ENCODE results near the gene CHI3L2.

The CHI3L2 gene

DNA sequence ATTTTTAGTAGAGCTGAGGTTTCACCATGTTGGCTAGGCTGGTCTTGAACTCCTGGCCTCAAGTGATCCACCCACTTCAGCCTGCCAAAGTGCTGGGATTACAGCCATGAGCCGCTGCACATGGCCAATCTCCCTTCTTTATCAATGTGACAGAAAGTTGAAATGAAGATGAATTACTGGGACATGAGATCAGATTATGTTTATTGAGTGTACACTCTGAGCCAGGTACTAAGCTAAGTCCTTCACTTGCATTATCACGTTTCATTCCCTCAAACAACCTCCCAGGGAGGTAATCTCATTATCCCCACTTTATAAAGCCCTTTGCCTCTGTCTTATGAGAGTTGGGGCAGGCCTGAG lies 6.3 kb upstream of the CHI3L2 start:
- no peak for DNase-seq (ENCODE audit: low spot score)

- no peak for DNase-seq (ENCODE audit: low spot score)
Measured at GRCh38 chr1:111221633-111222291, 5.8 kb upstream of the CHI3L2 start.

- DNase-seq (ENCODE audit: low spot score), result peak; percentile 42
Measured at GRCh38 chr1:111222308-111223125, 5.0 kb upstream of the CHI3L2 start.

GRCh38 chr1:111223126-111223685 lies 4.3 kb upstream of the CHI3L2 start:
- no peak for DNase-seq (ENCODE audit: low spot score)

DNA sequence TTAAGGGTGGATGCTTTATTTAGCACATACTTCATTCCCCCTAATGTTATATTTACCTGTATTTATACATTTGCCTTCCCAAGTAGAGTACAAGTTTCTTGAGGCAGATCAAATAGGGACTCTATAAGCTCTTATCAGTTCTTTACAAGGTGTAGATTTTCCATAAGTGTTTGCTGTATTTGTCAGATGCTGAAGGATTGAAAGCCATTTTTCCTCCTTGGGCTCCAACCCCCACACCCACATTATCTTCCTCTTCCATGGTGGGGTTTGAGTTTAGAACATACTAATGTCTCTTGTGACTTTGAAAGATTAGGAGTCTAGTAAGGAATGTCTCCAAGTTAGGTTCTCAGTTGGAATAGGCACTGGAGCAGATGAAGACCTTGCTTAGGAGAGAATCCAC lies 2.4 kb upstream of the CHI3L2 start:
- no peak for DNase-seq (ENCODE audit: low spot score)

DNA sequence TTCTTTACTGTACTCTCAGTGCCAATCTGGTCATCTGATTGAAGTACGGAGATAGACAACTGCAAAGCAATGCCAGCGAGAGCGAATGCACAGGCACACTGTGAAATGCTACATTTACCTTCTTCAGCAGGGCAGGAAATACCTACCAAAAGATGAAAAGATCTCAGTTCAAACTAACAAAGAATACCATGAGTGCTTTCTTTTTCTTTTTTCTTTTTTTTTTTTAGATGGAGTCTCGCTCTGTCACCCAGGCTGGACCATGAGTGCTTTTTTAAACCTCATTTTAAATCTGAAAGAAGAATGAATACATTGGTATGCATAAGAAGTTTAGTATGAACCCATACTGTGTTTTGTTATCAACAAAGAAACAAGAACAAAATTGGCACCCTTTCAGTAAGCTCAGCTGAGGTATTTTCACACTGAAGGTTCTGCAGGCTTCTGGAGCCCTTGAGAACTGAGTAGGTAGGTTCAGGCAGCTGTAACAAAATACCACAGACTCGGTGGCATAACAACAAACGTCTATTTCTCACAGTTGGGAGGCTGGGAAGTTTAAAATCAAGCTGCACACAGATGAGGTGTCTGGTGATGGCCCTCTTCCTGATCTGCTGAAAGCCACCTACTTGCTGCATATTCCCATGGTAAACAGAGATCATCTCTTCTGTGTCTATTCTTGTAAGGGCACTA lies 1.7 kb upstream of the CHI3L2 start:
- no peak for DNase-seq (ENCODE audit: low spot score)

- no peak for DNase-seq (ENCODE audit: low spot score)
Measured at GRCh38 chr1:111227851-111228747, 586 bp downstream of the CHI3L2 start.

DNA sequence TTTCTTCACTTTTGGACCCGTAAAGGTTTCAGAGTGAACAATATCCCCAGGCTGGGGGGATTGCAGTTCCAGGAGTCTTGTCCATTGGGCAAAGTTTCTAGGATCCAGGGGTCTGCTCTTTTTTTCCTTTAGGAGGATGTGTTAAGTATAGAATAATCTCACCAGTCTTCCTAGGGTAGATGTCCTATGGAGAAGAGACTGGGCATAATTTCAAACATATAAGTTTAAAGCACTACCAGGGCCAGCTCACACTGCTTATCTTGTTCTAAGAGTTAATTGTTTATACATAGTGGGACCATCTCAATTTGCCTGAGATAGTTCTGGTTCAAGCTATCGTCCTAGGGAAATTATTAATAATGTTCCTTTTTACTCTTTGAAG lies 1.2 kb downstream of the CHI3L2 start:
- no peak for DNase-seq (ENCODE audit: low spot score)

DNA sequence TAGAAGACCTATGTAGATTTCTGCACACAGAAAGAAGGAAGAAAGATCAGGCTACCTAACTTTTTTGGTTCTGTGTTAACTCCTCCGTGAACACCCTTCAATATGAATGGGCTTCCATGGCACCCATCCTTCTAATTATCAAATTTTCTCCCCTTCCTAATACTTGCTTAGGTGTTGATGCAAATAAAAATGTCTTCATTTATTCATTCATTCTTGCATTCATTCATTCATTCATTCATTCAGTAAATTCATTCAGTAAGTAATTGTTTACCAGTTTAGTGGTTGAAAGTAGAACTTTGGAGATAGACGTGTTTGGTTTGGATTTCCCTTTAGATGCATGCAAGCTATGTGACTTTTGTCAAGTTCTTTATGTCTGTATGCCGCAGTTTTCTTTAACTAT lies 4.6 kb downstream of the CHI3L2 start:
- DNase-seq (ENCODE audit: low spot score), result no peak

DNA sequence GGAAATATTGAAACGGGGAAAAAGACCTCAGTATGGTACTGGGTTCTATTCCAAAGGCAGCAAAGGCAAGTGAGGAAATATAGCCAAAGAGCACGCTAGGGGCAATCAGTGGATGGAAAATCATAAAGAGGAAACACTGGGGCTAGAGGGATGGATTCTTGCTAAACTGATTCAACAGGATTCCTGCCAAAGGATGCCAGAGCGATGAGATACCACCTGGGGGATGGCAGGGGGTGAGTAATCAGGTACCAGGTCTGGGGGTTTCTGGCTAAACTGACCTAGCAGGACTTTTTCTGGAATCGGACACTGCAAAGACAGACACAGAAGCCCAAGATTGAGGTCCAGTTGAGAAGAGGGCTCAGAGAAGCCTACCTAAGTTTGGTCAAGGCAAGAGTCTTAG lies 6.7 kb downstream of the CHI3L2 start:
- DNase-seq (ENCODE audit: low spot score), result no peak

- DNase-seq (ENCODE audit: low spot score), result no peak
Measured at GRCh38 chr1:111234866-111235265, 7.4 kb downstream of the CHI3L2 start.

DNA sequence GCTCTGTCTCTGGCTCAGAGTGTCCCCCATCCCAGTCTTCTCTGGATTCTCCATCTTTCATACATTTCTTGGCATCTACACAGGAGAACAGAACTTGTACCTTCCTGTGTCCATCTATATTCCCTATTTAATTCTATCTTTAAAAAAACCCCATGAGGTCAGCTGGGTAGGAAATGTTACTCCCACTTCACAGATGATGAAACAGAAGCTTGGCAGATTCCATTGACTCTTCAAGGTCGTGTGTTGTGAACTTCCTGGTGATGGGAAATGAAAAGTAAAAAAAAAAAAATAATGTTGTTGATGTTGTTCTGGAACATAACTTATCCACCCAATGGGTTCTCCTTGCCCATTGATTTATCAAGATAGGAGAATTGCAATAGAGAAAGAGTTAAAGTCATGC lies 8.9 kb downstream of the CHI3L2 start:
- no peak for DNase-seq (ENCODE audit: low spot score)

GRCh38 chr1:111236806-111237205 lies 9.3 kb downstream of the CHI3L2 start:
- DNase-seq (ENCODE audit: low spot score), result no peak

GRCh38 chr1:111238056-111238795 lies 10.7 kb downstream of the CHI3L2 start:
- DNase-seq (ENCODE audit: low spot score), result no peak

DNA sequence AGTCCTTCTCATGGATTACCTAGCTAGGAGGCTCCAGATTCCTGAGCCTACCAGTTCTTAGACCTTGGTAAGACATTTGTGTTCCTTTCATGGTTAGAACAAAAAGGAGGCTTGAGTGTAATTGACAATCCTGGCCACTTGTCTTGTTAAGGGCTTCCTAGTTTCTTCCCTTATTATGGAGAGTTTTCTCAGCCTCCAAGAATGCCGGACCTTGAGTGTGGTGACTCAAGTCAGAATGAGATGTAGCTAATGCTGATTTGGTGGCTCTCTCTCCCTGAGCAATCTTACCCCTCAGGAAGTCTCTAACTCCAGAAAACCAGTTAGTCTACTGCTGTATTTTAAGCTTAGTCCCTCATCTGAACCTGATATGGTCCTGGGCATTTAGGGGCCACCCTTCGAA lies 14.3 kb downstream of the CHI3L2 start:
- DNase-seq (ENCODE audit: low spot score), result no peak

DNA sequence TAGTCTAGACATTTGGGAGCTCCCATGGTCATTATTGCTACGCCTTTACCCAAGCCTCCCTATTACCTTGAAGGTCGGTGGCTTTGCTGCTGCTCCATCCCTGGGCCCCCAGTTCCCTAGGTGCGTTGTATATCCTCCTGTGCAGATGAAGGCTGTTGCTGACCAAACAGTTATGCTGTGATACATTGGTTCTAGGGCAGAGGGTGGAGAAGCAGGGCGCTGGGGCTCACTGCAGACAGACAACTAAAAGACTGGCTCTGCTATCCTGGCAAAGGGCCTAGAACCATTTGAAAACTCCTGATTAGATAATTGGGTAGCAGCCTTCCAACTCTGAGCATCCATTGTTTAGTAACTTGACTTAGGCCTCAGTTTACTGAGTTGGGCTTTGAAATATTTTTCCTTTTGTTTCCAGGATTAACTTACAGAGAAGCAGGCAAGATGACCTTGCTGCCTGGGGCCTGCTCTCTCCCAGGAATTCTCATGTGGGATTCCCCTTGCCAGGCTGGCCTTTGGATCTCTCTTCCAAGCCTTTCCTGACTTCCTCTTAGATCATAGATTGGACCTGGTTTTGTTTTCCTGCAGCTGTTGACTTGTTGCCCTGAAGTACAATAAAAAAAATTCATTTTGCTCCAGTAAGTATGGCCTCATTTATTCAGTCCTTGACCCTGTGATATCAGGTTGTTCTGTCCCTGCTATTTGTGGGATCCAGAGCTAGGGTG lies 15.5 kb downstream of the CHI3L2 start:
- DNase-seq (ENCODE audit: low spot score), result no peak

DNA sequence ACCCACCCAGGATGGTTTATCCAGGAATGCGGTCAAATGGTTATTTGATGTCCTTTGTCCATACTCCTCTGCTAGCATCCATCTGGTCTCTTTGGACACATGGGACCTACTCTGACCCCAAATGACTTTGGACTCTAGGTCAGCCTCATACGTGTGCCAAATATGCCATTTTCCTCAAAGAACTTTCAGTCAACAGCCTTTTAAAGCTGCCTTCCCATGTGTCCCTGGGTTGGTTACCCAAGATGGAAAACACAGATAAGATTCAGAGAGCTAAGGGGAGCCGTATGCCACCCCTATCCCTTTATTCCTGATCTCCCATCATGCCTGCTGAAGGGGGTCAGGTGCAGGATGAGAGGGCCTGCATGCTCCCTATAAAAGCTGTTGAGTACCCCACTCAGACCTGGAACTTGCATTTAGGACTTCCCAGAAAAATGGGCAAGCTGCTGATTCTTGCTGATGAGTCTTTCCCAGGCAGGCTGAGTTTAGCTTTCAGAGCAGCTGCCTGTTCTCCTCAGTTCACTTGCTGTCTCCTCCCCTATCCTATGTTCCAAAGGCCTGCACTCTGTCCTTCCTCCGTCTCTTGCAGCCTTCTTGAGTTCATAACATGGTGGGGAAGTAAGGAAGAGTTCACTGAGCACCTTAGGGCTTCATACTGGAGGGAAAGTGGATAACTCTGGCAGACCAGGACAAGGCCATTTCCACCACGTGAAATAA lies 19.8 kb downstream of the CHI3L2 start:
- DNase-seq (ENCODE audit: low spot score), result no peak

- no peak for DNase-seq (ENCODE audit: low spot score)
Measured at GRCh38 chr1:111249960-111250359, 22.4 kb downstream of the CHI3L2 start.

GRCh38 chr1:111251570-111251969 lies 24.1 kb downstream of the CHI3L2 start:
- DNase-seq (ENCODE audit: low spot score), result no peak

DNA sequence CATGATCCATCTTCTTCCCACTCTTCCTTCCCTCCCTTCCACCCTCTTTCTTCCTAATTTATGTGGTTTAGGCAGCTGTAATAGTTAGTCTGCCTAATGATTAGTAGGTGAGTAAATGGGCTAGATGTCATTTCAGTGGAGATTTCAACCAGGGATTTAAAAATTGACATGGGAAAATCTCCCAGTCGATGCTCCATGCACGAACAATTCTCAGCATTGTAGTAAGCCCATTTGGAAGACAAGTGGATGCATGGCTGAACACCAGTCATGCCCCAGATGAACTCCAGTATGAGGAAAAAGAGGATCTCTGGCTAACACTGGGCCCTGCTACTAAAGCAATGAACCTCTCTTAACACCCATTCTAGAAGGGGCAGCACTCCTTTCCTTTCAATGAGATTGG lies 25.3 kb downstream of the CHI3L2 start:
- no peak for DNase-seq (ENCODE audit: low spot score)
